HG03342 (cell line): ENCODE results near the gene PNPT1.

Source experiments
- ATAC-seq: cut with Tn5 transposase; IDR thresholded peaks from one replicate; pipeline ENCODE4 v1.9.1; 2021; ENCODE audit warnings: mild to moderate bottlenecking, moderate library complexity; ENCODE audit not compliant: unreplicated experiment

Gene PNPT1

GRCh38 chr2:55672630-55673029 is 21.0 kb downstream of the PNPT1 start:
- ATAC-seq: no peak

- no peak for ATAC-seq
Measured at GRCh38 chr2:55668956-55669355, 24.7 kb downstream of the PNPT1 start.

- ATAC-seq: no peak
Measured at GRCh38 chr2:55653255-55653654, 40.4 kb downstream of the PNPT1 start.

- no peak for ATAC-seq
Measured at GRCh38 chr2:55649211-55649610, 44.4 kb downstream of the PNPT1 start.

- no peak for ATAC-seq
Measured at GRCh38 chr2:55636831-55637230, 56.8 kb downstream of the PNPT1 start.

GRCh38 chr2:55628931-55629330 is 64.7 kb downstream of the PNPT1 start:
- ATAC-seq: no peak

GRCh38 chr2:55627915-55628314 is 65.7 kb downstream of the PNPT1 start:
- ATAC-seq: no peak

- no peak for ATAC-seq
Measured at GRCh38 chr2:55621802-55622201, 71.8 kb downstream of the PNPT1 start.

- no peak for ATAC-seq
Measured at GRCh38 chr2:55620123-55620779, 73.4 kb downstream of the PNPT1 start.

GRCh38 chr2:55618275-55619055 is 75.2 kb downstream of the PNPT1 start:
- ATAC-seq: peak; percentile 38

GRCh38 chr2:55618025-55618274 is 75.7 kb downstream of the PNPT1 start:
- no peak for ATAC-seq

GRCh38 chr2:55617175-55618024 is 76.2 kb downstream of the PNPT1 start, which contains the start of gene PPP4R3B:
PPP4R3B (minus strand) TSS chr2:55617622; CDS start chr2:55617285, 337 bp downstream.
- peak; percentile 81 for ATAC-seq

- peak; percentile 37 for ATAC-seq
Measured at GRCh38 chr2:55616551-55617174, 77.0 kb downstream of the PNPT1 start.

GRCh38 chr2:55611997-55612396 is 81.6 kb downstream of the PNPT1 start:
- ATAC-seq: no peak

GRCh38 chr2:55610954-55611743 is 82.5 kb downstream of the PNPT1 start:
- ATAC-seq: no peak

- no peak for ATAC-seq
Measured at GRCh38 chr2:55609938-55610578, 83.6 kb downstream of the PNPT1 start.

- ATAC-seq: no peak
Measured at GRCh38 chr2:55609193-55609794, 84.3 kb downstream of the PNPT1 start.

- ATAC-seq: no peak
Measured at GRCh38 chr2:55607717-55608116, 85.9 kb downstream of the PNPT1 start.

GRCh38 chr2:55604027-55604565 is 89.5 kb downstream of the PNPT1 start:
- ATAC-seq: no peak
